Fibroblast of upper back skin (primary cell): ENCODE results near the gene SLC7A1.
A peak's percentile ranks its signal among the peaks of the same experiment; 100 is the strongest.
"Not testable (repeated sequence)": the region's sequence is repeated elsewhere in the genome, so short reads cannot be mapped to it uniquely, and the experiment has no call there.

Experiments
- DNase-seq: peaks from one replicate; pipeline ENCODE4 v3.0.0-alpha.2; 2013

Gene SLC7A1

DNA sequence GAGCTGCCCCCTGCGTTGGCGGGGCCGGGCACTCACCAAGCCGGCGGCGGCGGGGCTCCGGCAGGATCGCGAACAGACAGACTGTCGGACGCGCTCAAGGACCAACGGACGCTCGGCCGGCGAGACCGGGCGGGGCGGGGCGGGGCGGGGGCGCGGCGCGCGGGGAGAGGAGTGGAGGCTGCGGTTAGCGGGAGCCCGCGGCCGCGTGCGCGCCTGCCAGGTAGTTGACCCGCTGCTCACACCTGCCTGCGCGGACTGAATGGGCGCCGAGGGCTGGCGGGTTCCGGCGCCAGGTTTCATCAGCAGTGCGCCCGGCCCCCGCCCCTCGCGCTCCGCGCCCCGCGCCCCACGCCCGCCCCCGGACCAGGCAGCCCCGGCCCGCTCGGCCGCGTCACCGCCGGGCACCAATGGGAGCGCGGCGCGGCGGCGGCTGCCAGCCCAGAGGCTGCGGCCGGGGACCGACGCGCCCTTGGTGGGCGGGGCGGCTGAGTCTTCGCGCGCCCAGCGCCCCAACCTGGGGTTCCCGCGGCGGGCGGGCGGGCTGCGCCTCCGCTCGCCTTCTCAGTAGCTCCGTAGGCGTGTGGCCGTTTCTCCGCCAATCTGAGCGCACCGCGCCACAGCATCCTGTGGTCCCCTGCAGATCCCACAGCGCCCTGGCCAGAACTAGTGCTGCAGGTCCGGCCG, at the start of gene SLC7A1:
Gene SLC7A1 (minus strand): TSS at position 309 of the 684 bp plus-strand sequence. CDS start 59,500 bp downstream, outside the sequence.
- DNase-seq: peak; percentile 87

DNA sequence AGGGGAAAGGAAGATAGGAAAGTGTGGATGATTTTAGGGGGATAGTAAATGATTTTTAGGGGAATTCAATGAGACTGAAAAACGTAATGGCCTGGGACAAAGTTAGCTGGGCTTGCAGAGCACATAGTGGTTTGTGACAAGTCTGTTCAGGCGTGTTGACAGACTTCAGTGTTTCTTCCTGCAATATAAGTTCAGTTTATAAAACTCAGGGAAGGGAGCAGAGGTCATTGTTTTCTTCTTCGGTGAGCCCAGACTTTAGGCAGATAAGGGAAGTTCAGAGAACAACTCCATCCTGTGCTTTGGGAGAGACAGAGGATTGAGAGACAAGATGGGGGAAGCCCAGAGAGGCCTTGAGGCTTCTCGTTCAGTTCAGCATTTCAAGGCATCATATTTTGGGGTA, 45.2 kb upstream of the SLC7A1 start:
- DNase-seq: no peak

DNA sequence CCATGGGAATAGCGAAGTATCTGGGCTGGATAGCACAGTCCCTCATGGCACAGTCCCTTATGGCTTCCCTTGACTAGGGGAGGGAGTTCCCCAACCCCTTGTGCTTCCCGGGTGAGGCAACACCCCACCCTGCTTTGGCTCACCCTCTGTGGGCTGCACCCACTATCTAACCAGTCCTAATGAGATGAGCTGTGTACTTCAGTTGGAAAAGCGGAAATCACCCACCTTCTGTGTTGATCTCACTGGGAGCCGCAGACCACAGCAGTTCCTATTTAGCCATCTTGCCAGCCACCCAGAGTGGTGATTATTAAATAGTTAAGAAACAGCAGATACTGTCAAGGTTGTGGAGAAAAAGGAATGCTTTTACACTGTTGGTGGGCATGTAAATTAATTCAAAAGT, 41.3 kb upstream of the SLC7A1 start:
- DNase-seq: not testable (repeated sequence)

DNA sequence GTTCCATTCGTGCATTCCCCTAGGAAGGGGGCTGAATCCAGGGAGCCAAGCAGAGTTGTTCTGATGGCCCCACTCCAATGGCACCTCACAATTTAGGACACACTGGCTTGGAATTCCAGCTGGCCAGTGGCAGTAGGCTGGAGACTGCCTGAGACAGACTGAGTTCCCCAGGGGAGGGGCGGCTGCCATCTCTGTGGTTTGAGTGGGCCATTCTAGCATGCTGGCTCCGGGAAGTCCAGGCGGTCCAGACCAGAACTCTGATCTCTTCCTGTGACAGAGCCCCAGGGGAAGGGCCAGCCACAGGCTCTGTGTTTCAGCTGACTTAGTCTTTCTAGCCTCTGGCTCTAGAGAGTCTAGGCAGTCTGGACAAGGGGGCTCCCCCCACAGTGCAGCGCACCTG, 29.5 kb upstream of the SLC7A1 start:
- DNase-seq: no peak

DNA sequence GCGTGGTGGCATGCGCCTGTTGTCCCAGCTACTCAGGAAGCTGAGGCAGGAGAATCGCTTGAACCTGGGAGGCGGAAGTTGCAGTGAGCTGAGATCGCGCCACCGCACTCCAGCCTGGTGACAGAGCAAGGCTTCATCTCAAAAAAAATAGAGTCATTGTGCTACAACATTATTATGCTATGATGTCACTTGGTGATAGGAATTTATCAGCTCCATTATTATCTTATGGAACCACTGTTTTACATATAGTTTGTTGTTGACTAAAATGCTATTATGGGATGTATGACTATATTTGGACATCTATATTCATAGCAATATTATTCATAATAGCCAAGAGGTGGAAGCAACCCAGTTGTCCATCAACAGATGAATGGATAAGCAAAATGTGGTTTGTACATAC, 26.4 kb upstream of the SLC7A1 start:
- peak; percentile 25 for DNase-seq

DNA sequence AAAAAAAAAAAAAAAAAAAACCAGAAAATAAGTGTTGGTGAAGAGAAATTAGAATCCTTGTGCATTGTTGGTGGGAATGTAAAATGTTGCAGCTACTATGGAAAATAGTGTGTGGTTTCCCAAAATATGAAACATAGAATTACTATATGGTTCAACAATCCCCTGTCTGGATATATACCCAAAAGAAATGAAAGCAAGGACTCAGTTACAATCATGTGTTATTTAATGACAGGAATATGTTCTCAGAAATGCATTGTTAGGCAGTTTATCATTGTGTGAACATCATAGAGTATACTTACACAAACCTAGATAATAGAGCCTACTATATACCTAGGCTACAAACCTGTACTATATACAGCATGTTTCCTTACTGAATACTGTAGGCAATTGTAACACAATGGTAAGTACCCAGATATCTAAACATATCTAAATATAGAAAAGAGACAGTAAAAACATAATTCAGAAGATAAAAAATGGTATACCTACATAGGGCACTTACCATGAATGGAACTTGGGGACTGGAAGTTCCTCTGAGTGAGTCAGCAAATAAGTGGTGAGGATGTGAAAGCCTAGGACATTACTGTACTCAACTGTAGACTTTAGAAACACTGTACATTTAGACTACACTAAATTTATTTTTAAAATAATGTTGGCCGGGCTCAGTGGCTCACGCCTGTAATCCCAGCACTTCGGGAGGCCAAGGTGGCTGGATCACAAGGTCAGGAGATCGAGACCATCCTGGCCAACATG, 25.7 kb upstream of the SLC7A1 start:
- DNase-seq: peak; percentile 72

DNA sequence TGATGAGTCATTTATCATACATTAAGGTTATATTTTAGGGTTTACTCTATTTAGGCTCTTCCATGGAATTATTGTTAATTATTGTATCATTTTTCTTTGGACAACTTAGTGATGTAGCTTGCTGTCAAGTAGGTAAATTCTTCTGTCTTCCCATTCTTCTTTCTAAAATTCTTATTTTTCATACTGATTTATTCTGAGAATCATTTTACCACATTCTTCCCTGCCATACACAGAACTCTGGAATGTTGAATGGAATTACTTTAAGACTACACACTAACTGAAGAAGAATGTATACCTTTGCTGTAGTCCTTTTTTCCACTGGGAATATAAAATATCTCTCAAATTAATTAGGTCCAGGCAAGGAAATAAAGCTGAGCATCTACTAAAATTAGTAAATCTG, 24.5 kb upstream of the SLC7A1 start:
- peak; percentile 82 for DNase-seq

DNA sequence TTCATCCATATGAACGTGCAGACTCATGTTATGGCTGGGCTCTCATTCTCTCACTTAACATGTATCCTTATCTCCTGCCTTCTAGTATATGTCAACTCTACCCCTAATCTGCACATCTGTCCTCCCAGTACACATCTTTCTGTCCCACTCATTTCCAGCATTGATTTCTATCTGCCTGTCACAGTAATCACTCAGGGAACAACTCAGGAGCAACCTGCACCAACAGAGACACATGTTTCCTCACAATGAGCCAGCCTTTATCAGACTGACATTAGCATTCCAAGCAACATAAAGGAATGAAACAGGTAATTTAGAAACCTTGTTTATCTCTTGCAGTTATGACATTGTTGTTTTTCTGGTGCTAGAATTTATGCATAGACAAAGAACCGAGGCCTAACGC, 17.6 kb upstream of the SLC7A1 start:
- DNase-seq: no peak

DNA sequence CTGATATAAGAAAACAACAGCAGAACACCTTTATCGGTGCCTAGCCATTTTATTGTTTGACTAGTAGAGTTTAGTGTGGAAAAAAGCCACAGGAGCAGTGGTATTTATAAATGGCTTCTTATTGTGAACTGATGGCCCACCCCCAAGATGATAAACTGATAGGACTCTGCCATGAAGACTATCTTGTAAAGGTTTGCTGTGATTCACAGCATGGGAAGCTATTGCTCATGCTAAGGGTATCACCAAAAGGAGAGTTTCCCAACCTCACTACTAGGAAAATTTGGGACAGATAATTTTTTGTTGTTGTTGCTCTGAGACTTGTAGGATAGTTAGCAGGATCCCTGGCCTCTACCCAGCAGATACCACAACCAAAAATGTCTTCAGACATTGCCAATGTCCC, 12.0 kb upstream of the SLC7A1 start:
- DNase-seq: peak; percentile 46

DNA sequence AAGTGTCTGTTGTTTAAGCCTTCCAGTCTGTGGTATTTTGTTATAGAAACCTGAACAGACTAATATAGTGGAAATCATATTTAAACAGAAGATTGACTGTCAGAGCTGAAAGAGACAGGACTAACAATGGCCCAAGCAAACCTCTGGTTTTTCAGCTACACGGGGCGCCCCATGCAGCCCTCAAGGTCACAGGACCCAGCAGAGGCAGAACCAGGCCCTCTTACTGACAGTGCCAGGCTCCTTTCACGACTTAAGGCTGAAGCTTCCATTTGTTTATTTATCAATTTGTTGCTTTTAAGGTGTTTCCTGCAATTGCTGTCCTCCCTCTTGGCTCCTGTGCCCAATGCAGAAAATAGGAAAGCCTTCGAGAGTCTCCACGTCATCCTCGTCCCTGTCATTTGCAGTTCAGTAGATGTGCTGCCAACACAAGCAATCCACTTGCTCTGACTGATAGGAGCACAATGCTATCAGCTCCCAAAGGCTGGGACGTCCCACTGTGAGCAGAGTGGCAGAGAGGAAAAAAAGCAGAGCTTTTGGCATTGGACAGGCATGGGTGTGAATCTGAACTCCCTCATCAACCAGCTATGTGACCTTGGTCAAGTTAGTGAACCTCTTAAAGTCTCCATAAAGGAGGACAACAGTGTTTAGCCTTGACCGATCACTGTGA, 10.5 kb upstream of the SLC7A1 start:
- DNase-seq: no peak

DNA sequence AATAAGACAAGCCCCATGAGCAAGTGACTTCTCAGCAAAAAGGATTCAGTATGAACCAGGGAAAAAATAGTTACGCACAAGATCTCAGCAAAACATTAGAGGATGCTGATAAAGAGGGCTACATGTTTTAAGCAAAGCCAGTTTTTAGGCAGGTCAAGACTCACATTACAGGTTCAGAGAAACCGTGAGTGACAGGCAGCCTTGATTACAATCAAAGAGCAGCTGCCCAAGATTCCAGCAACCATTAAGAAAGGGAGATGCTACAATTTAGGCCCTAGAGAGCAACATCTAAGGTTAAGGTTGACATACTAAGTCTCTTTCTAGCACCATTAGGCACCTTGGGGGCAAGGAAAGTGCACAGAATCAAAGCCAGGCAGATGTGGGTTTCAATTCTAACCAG, 2.8 kb upstream of the SLC7A1 start:
- DNase-seq: no peak

DNA sequence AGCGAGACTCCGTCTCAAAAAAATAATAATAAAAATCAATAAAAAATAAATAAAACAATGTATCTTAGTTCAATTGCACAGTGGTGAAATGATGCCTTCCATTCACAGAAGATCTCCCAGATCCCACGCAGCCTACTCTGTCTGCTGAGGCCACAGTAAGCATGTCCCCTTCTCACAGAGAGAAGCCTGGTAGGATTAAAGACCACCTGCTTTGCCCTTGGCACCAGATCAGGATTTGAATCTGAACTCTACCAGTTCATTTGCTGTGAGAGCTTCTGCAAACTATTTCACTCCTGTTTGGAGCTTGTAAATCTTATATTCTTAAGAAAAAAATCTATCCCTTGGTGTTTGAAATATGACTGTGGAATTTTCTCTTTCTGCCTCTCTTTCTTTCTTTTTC, 2.2 kb upstream of the SLC7A1 start:
- DNase-seq: no peak

DNA sequence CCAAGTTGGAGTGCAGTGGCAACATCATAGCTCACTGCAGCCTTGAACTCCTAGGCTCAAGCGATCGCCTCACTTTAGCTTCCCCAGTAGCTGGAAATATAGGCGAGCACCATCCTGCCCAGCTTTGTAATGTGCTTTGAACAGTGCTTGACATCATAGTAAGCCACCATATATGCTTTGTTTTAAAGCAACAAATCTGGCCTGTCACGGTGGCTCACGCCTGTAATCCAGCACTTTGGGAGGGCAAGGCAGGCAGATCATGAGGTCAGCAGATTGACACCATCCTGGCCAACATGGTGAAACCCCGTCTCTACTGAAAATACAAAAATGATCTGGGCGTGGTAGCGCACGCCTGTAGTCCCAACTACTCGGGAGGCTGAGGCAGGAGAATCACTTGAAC, 1.8 kb upstream of the SLC7A1 start:
- no peak for DNase-seq

DNA sequence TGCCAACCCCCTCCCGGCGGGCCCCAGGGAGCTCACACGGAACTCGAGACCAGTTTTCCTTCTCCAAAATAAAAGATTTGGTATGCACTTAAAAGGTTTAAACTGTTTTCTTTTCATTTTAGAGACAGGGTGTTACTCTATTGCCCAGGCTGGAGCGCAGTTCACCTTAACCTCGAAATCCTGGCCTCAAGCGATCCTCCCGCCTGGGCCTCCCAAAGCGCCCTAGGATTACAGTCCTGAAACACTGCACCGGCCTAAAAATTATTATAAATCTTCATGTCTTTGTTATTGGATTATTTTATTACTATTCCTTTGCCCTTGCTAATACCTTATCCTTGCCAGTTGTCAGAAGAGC, 553 bp upstream of the SLC7A1 start:
- DNase-seq: no peak

DNA sequence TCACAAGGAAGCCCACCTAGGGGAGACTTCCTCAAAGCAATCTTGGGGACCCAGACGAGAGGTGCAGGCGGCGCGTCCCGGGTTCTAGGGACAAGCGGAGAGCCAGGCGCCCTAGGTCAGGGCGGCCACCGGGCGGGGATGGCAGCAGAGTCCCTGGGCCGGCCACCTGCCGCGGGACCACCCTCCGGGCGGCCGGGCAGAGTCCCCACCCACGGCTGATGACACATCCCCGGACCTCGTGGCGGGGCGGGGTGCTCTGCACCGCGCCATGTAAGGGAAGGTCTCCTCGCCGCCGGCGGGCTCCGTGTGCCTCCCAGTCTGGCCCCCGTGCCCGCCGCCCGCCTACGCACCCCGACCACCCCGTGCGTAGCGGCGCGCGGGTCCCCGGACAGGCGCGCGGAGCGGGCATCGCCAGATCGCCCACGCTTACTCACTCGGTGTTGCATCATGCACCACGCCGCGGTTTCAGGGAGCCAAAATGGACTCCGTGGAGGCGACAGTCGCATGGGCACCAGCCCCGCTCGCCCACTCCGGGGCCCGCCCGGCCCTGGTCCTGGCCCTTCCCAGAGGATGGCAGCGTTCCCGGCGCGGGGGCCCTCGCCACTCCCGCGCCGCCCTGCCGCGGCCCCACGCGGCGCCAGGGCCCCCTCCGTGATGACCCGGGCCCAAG, 643 bp downstream of the SLC7A1 start:
- DNase-seq: peak; percentile 62

DNA sequence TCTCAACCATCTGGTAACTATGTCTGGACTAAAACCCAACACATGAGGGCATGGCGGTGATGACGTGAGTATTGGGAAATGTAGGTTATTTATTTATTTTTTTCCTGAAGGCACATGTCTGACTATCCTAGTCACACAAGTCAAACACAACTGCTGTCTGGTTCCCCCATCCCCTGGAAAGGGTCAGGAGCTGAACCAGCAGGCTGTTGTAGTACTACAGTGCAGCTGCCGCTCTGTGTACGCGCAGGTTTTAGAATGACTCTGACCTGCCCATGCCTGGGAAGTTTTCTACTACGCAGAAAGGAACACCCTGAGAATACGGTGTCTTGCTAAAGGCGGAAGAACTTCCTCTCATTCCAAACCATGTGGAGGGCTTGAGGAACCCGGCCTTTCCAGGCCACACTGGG, 1.2 kb downstream of the SLC7A1 start:
- peak; percentile 79 for DNase-seq

DNA sequence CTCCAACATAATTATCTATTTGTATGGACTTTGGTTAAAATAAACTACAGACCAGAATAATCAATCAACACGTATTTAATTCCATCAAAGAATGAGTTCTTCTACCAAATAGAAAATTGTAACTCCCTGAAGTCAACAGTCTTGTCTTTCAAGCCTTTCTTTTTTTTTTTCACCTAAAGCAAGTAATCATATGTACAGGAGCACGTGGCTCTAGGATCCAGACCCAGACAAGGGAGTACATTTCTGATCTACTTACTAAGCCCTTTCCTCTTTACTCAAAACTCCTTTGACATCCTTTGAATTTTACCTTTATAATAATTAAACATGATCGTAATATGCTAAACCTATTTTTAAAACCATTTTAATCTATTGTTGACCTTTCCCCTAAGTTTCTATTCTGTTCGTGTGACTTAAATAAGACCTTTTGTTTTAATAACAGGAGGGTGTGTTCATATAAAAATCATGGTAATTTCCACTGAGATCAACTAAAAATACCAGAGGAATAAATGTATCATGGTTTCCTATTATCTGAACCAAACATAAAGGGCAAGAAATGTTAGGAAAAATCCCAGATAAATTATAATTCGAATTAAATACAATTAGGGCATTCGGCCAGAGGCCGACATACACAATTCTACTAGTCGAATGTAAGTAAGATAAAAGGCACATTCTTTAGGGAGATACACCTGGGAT, 1.7 kb downstream of the SLC7A1 start:
- no peak for DNase-seq

DNA sequence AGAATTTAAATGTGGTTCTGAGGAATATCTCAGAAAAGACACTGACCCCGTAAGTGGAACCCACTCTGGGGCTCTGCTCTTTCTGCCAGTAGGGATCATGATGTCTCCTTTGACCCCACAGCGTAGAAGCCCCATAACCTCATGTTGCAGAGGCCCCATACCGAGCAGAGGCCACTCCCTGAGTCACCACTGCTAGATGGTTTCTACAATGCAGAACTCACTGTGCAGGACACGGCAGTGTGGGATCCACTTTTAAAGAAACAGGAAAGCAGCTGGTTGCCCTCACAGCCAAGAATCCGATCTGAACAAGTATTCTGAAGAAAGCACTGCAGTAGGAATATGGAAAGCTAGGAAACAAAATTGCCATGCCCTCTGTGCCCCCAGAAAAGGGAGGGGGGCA, 4.2 kb downstream of the SLC7A1 start:
- DNase-seq: no peak

DNA sequence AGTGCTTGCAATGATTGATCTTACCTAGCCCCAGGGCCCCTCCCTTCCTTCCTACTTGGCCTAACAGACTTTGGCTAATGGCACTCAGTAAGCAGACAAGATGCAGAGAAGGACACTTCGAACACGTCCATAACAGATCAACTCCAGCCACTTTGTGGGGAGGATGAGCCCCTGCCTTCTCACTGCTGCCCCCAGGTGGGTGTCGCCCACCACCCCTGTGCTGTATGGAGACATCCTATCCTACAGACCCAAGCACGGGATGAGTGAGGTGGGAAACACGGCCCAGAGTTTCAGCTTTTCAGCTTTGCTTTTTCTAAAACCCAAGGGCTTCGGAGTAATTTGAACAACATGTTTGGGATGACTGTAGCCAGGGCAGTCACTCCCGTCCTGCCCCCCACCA, 5.5 kb downstream of the SLC7A1 start:
- DNase-seq: no peak

DNA sequence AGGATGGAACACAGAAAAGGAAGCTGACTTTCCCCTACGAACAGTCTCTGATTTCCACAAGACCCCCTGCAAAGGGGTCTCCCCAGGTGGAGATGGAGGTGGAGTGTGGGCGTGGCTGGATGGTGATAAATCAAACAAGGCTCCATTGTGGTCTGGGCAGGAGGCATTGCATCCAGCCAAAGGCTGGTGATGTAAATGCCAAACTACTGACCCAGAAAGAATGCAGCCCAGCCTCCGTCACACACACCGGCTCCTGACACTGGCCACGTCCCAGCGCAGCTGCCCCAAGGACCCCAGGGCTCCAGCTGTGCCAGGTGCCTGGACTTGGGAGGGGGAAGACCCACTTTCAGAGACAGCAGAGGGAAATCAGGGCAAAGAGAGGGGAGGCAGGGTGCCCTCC, 6.3 kb downstream of the SLC7A1 start:
- no peak for DNase-seq

DNA sequence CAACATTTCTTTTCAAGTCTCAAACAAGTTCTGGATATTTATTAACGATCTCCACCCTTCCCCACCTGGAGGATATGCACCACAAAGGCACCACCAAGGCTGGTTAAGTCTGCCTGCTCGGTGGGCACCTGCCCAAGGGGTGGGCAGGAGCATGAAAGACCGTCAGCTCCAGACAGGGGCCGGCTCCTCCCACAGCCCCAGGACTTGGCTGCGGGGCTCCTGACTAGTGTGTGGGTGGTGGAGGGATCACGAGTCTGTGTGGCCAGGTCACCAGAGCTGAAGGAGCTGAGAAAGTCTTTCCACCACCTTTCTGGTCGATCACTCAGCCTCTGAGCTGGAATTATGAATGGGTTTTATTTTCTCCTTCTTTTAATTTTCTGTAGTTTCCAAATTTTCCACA, 7.8 kb downstream of the SLC7A1 start:
- DNase-seq: no peak

DNA sequence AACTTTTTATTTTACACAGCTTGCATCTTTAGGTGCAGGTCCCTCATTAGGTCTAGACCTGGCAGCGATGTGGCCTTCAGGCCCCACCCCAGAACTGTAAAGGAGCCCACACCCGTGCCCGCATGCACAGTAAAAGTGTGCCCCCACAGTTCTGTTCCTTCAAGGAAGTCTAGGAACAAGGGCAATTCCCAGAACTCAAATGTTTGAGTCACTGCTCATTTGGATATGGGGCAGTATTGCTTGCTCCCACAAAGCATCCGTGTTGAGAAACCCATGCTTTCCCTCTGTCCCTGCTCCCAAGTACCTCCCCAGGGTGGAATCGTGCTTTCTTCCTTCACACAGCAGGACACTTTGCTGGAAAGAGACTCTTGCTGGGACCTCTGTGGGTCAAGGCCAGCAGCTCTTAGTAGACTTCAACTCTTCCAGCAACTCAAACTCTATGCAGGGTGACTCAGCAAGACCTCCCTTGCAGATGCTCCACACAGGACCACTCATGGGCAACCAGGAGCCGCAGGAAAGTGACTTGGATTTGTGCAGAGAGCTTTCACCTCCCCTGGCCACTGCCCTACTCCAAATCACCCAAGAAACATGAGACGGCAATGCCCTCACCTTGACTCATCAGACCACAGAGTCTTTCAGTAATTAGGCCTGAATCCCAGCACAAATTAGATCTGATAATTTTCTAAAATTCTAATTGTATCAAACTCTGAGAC, 12.3 kb downstream of the SLC7A1 start:
- peak; percentile 72 for DNase-seq
